Keratinocyte (primary cell): Measurements from ENCODE around the gene BTBD1. TPM values are rescaled to one million over a fixed set of nuclear protein-coding genes. Genes with fewer than 3 reads are reported as not detected.

Source experiments
- DNase-seq: peaks from one replicate; pipeline ENCODE4 v3.0.0-alpha.2; 2011; ENCODE audit warnings: low read depth, missing footprints, low spot score
- FAIRE-seq: peaks from 2 replicates; lab custom pipeline; 2011; peaks lifted over from hg19 to GRCh38; lab: Jason Lieb, UNC
- H2AFZ ChIP-seq: 2 replicates; pipeline ENCODE4 v1.6.0; 2012; ENCODE audit warnings: low read length, control low read depth, inconsistent platforms; ENCODE audit not compliant: control insufficient read depth
- H3K27ac ChIP-seq: 2 replicates; pipeline ENCODE4 v1.5.1; 2011; ENCODE audit warnings: low read length; ENCODE audit not compliant: control insufficient read depth, insufficient read depth
- H3K27me3 ChIP-seq: 3 replicates; pipeline ENCODE4 v1.6.0; 2011; ENCODE audit warnings: low read length; ENCODE audit not compliant: control insufficient read depth, insufficient read depth; ENCODE audit errors: extremely low read depth
- H3K36me3 ChIP-seq, 2 experiments: 2 replicates in 1 of 2; 3 replicates in 1 of 2; pipeline ENCODE4 v1.5.1; 2011; ENCODE audit warnings: low read length in 2 of 2, mild to moderate bottlenecking in 1 of 2; ENCODE audit not compliant: control insufficient read depth in 2 of 2, insufficient read depth in 2 of 2; ENCODE audit errors: extremely low read depth in 1 of 2
- H3K4me1 ChIP-seq: 3 replicates; pipeline ENCODE4 v1.5.1; 2011; ENCODE audit warnings: low read length; ENCODE audit not compliant: control insufficient read depth, insufficient read depth; ENCODE audit errors: extremely low read depth
- H3K4me2 ChIP-seq: 3 replicates; pipeline ENCODE4 v1.6.0; 2011; ENCODE audit warnings: low read depth, low read length; ENCODE audit not compliant: control insufficient read depth, insufficient read depth; ENCODE audit errors: extremely low read depth
- H3K4me3 ChIP-seq, 3 experiments: fragments of 200-600 bp in 1 of 3; sonication (generic) in 1 of 3; 2 replicates in 2 of 3; 3 replicates in 1 of 3; pipeline ENCODE4 v1.5.1; 2011 to 2016; ENCODE audit warnings: low read length in 3 of 3, mild to moderate bottlenecking in 3 of 3, control low read depth in 2 of 3, inconsistent platforms in 1 of 3, low read depth in 1 of 3, mixed read lengths in 1 of 3, mixed run types in 1 of 3, moderate library complexity in 1 of 3; ENCODE audit not compliant: control insufficient read depth in 2 of 3, insufficient read depth in 2 of 3; ENCODE audit errors: extremely low read depth in 1 of 3
- H3K79me2 ChIP-seq: 2 replicates; pipeline ENCODE4 v1.6.0; 2012; ENCODE audit warnings: low read length; ENCODE audit not compliant: control insufficient read depth, insufficient read depth
- H3K9ac ChIP-seq: 3 replicates; pipeline ENCODE4 v1.6.0; 2011; ENCODE audit warnings: low read length; ENCODE audit not compliant: control insufficient read depth, insufficient read depth; ENCODE audit errors: extremely low read depth
- H3K9me1 ChIP-seq: 3 replicates; pipeline ENCODE4 v1.6.0; 2011; ENCODE audit warnings: low read length; ENCODE audit not compliant: control insufficient read depth, insufficient read depth; ENCODE audit errors: extremely low read depth
- H3K9me3 ChIP-seq: 2 replicates; pipeline ENCODE4 v1.5.1; 2012; ENCODE audit warnings: low read depth, low read length; ENCODE audit not compliant: control insufficient read depth
- H4K20me1 ChIP-seq: 3 replicates; pipeline ENCODE4 v1.6.0; 2011; ENCODE audit warnings: low read length; ENCODE audit not compliant: control insufficient read depth, insufficient read depth; ENCODE audit errors: extremely low read depth
- EZH2 ChIP-seq: IDR thresholded peaks from one replicate; pipeline ENCODE4 v1.6.1; 2012; ENCODE audit warnings: inconsistent platforms, mild to moderate bottlenecking, low read length, moderate library complexity
- dilution Hi-C: fragments of 300-500 bp; cut with MboI; formaldehyde crosslinking; loops from one replicate; pipeline ENCODE4 v1.7.0; 2020; ENCODE audit warnings: low sequenced_read_pairs; ENCODE audit not compliant: extremely low pct_ligation_motif_present
- polyA plus RNA-seq, 5 experiments: library from polyadenylated mRNA; depleted of rRNA in 3 of 5; stranded (reverse) in 3 of 5; stranded (forward) in 1 of 5; unstranded in 1 of 5; fragments of >200 nt; gene quantifications; 1 replicate in 1 of 5; 2 replicates in 3 of 5; 3 replicates in 1 of 5; pipeline versions ENCODE4 v1.2.1 to v1.2.3, GENCODE V29; 2011 to 2012; ENCODE audit warnings: missing spikeins in 2 of 5, low read depth in 1 of 5, low replicate concordance in 1 of 5
- TF ChIP-seq, protein P1 (sequence below), 3 experiments: IDR thresholded peaks in 1 of 3; conservative IDR thresholded peaks in 1 of 3; optimal IDR thresholded peaks in 1 of 3; 2 replicates in 2 of 3; 3 replicates in 1 of 3; pipeline versions ENCODE3 to v1.5.1; 2011; ENCODE audit warnings: low read length in 3 of 3, mild to moderate bottlenecking in 3 of 3, moderate library complexity in 2 of 3, control low read depth in 1 of 3, inconsistent platforms in 1 of 3; ENCODE audit not compliant: insufficient read depth in 2 of 3; ENCODE audit errors: extremely low read depth in 1 of 3

BTBD1 gene
- polyA plus RNA-seq, 1 donor (not counting 4 experiments of a cell fraction or from before 2014, with no cell fraction given) = 70.5 TPM

DNA sequence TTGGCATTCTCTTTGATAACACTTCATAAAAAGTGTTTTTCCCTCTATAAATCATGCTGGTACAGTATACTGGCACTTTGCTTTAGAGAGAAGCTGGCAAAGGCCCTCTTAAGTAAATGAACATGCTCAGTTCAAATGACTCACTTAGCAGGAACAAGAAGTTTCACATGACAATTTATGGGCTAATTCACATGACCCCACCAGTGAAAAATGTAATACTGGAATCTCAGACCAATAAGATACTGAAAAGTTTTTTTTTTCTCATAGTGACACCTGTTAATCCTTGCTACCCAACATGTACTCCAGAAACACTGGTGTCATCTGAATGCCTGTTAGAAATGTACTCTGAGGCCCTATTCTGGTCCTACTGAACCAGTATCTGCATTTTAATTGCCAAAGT lies 13.9 kb downstream of the BTBD1 start:
- H3K9me3 ChIP-seq = no peaks in the 10 kb centered on the region
- no peaks in the 10 kb centered on the region for H4K20me1 ChIP-seq
- H3K9me1 ChIP-seq = no peaks in the 10 kb centered on the region
- H3K27ac ChIP-seq = no peak overlapping the region
- no peak for FAIRE-seq
- H3K27me3 ChIP-seq = no peaks in the 10 kb centered on the region
- H3K4me1 ChIP-seq = no peaks in the 10 kb centered on the region
- no peak for TF ChIP-seq EZH2
- TF ChIP-seq, protein P1, sequence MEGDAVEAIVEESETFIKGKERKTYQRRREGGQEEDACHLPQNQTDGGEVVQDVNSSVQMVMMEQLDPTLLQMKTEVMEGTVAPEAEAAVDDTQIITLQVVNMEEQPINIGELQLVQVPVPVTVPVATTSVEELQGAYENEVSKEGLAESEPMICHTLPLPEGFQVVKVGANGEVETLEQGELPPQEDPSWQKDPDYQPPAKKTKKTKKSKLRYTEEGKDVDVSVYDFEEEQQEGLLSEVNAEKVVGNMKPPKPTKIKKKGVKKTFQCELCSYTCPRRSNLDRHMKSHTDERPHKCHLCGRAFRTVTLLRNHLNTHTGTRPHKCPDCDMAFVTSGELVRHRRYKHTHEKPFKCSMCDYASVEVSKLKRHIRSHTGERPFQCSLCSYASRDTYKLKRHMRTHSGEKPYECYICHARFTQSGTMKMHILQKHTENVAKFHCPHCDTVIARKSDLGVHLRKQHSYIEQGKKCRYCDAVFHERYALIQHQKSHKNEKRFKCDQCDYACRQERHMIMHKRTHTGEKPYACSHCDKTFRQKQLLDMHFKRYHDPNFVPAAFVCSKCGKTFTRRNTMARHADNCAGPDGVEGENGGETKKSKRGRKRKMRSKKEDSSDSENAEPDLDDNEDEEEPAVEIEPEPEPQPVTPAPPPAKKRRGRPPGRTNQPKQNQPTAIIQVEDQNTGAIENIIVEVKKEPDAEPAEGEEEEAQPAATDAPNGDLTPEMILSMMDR (optimal IDR thresholded peaks at IDR 0.05 in 1 of 3, IDR thresholded peaks at IDR 0.05 in 1 of 3, conservative IDR thresholded peaks at IDR 0.05 in 1 of 3; ENCODE audit: extremely low read depth in 1 of 3, insufficient read depth in 2 of 3, low read length in 3 of 3) = no peak
- H3K79me2 ChIP-seq = peaks cover 20% of the 10 kb centered on the region
- DNase-seq = no peak
- H3K9ac ChIP-seq = no peak overlapping the region
- no peak overlapping the region for H3K4me3 ChIP-seq
- H3K36me3 ChIP-seq = peaks cover 8 to 11% of the 10 kb centered on the region in 2 experiments
- no peak overlapping the region for H2AFZ ChIP-seq
- no peak overlapping the region for H3K4me2 ChIP-seq
- dilution Hi-C loops = no loop called here

DNA sequence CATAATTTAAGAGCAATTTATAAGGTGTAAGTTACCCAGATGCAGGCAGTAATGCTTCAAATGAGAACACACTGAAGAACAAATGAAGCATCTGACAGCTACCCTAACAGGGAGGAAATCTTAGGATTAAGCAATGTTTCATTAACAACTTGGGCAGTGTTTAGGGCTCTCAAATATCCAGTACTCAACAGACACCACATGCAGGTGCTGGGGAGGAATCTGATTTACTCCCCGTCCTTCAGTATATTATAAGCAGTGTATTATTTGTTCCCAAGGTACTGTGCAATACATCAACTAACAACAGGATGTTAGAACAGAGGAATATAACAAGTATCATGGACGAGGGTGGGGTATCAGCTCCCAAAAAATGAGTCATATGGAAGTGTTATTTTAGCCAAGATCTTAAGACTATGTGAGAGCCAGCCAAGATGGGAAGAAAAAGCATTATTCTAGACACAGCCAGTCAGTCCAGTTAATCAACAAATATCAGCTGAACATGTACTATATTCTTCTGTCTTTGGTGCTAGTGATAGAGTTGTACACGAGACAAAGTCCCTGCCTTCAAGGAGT lies 20.4 kb downstream of the BTBD1 start:
- H3K27ac ChIP-seq = no peak overlapping the region

More for the DNA sequence above, 20.4 kb downstream of the BTBD1 start:
- Histone ChIP-seq H4K20me1 (no peaks in the 10 kb centered on the region), H3K4me1 (peaks cover 9% of the 10 kb centered on the region), H3K27me3 (no peaks in the 10 kb centered on the region), H3K4me3 (no peak overlapping the region), H3K4me2 (no peak overlapping the region), H2AFZ (no peak overlapping the region), H3K9me1 (no peaks in the 10 kb centered on the region), H3K79me2 (peaks cover 35% of the 10 kb centered on the region), H3K36me3 (peaks cover 12 to 13% of the 10 kb centered on the region in 2 experiments), H3K9ac (no peak overlapping the region), H3K9me3 (no peaks in the 10 kb centered on the region)
- DNase-seq (no peak), FAIRE-seq (no peak)
- TF ChIP-seq, protein P1 (optimal IDR thresholded peaks at IDR 0.05 in 1 of 3, IDR thresholded peaks at IDR 0.05 in 1 of 3, conservative IDR thresholded peaks at IDR 0.05 in 1 of 3; ENCODE audit: extremely low read depth in 1 of 3, insufficient read depth in 2 of 3, low read length in 3 of 3) = no peak
- TF ChIP-seq EZH2 = no peak
- dilution Hi-C loops = no loop called here
